SU-DHL-6 (cell line): ENCODE results near the gene ATG101.

ENCODE experiments used
- CTCF ChIP-seq: fragments of 200-600 bp; sonication (generic); IDR thresholded peaks from one replicate; pipeline ENCODE4 v1.5.1; 2017; ENCODE audit warnings: antibody characterized with exemption, mild to moderate bottlenecking, low read length, moderate library complexity; ENCODE audit not compliant: insufficient read depth, poor library complexity, severe bottlenecking
- EZH2phosphoT487 ChIP-seq: fragments of 200-600 bp; sonication (generic), shearing (Covaris generic); conservative IDR thresholded peaks from 2 replicates; pipeline ENCODE4 v1.6.1; 2018; ENCODE audit warnings: mild to moderate bottlenecking, antibody characterized with exemption, low read length, moderate library complexity, mixed read lengths

- no peak for TF ChIP-seq CTCF
- no peak for TF ChIP-seq EZH2phosphoT487
Observed at GRCh38 chr12:52032804-52033445, 36.9 kb upstream of the ATG101 start.
